ENCODE results near the gene OR8A1. TPM values are rescaled to one million over a fixed set of nuclear protein-coding genes. Genes with fewer than 3 reads are reported as not detected.

Gene OR8A1
- total RNA-seq, 1 donor: not detected

GRCh38 chr11:124605719-124606118 lies 35.9 kb downstream of the OR8A1 start:
- H3K27ac ChIP-seq (ENCODE audit: low read depth, low read length): no peak overlapping the region
- H3K79me2 ChIP-seq (ENCODE audit: insufficient read depth, low read length): no peaks in the 10 kb centered on the region
- H3K4me1 ChIP-seq (ENCODE audit: insufficient read depth, low read length): no peaks in the 10 kb centered on the region
- no peak overlapping the region for H2AFZ ChIP-seq (ENCODE audit: low read length)
- H3K4me3 ChIP-seq (ENCODE audit: insufficient read depth, low read length): no peak overlapping the region
- no peak for TF ChIP-seq CTCF (IDR thresholded peaks at IDR 0.05; ENCODE audit: extremely low read depth, low read depth, low read length)
- no peaks in the 10 kb centered on the region for H3K9me3 ChIP-seq (ENCODE audit: low read depth, low read length)
- no peaks in the 10 kb centered on the region for H3K27me3 ChIP-seq (ENCODE audit: insufficient read depth, low read length)
- no peaks in the 10 kb centered on the region for H3K36me3 ChIP-seq (ENCODE audit: insufficient read depth, low read length)
- H4K20me1 ChIP-seq (ENCODE audit: insufficient read depth, low read length): no peaks in the 10 kb centered on the region
- H3K4me2 ChIP-seq (ENCODE audit: insufficient read depth, low read length): no peak overlapping the region
- DNase-seq (ENCODE audit: insufficient read length, low spot score, missing footprints): no peak

DNA sequence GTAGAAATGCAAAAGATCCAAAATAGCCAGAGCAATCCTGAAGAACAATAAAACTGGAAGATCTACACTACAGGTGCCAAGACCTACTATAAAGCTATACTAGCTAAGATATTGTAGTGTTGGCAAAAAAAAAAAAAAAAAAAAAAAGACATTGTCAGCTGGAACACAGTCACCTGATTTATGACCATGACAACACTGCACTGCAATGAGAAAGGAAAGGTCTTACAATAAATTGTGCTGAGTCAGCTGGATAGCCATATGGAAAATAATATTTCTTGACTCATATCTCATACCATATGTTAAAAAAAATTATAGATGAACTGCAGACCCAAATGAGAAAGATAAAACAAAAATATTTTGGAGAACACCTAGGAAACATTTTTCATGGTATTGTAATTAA lies 38.4 kb downstream of the OR8A1 start:
- Histone ChIP-seq H3K4me2 (ENCODE audit: insufficient read depth, low read length) (no peak overlapping the region), H3K27ac (ENCODE audit: low read depth, low read length) (no peak overlapping the region), H2AFZ (ENCODE audit: low read length) (no peak overlapping the region), H4K20me1 (ENCODE audit: insufficient read depth, low read length) (no peaks in the 10 kb centered on the region), H3K27me3 (ENCODE audit: insufficient read depth, low read length) (no peaks in the 10 kb centered on the region), H3K4me1 (ENCODE audit: insufficient read depth, low read length) (no peaks in the 10 kb centered on the region), H3K79me2 (ENCODE audit: insufficient read depth, low read length) (no peaks in the 10 kb centered on the region), H3K9me3 (ENCODE audit: low read depth, low read length) (no peaks in the 10 kb centered on the region), H3K36me3 (ENCODE audit: insufficient read depth, low read length) (no peaks in the 10 kb centered on the region), H3K4me3 (ENCODE audit: insufficient read depth, low read length) (no peak overlapping the region)
- TF ChIP-seq CTCF (IDR thresholded peaks at IDR 0.05; ENCODE audit: extremely low read depth, low read depth, low read length): no peak
- DNase-seq (ENCODE audit: insufficient read length, low spot score, missing footprints): no peak

- Histone ChIP-seq H3K4me1 (ENCODE audit: insufficient read depth, low read length) (no peaks in the 10 kb centered on the region), H3K9me3 (ENCODE audit: low read depth, low read length) (no peaks in the 10 kb centered on the region), H3K79me2 (ENCODE audit: insufficient read depth, low read length) (no peaks in the 10 kb centered on the region), H3K4me2 (ENCODE audit: insufficient read depth, low read length) (no peak overlapping the region), H3K4me3 (ENCODE audit: insufficient read depth, low read length) (no peak overlapping the region), H3K27ac (ENCODE audit: low read depth, low read length) (no peak overlapping the region), H4K20me1 (ENCODE audit: insufficient read depth, low read length) (no peaks in the 10 kb centered on the region), H3K36me3 (ENCODE audit: insufficient read depth, low read length) (no peaks in the 10 kb centered on the region), H3K27me3 (ENCODE audit: insufficient read depth, low read length) (no peaks in the 10 kb centered on the region), H2AFZ (ENCODE audit: low read length) (no peak overlapping the region)
- DNase-seq (ENCODE audit: insufficient read length, low spot score, missing footprints): no peak
- TF ChIP-seq CTCF (IDR thresholded peaks at IDR 0.05; ENCODE audit: extremely low read depth, low read depth, low read length): no peak
Observed at GRCh38 chr11:124610295-124610694, 40.5 kb downstream of the OR8A1 start.

GRCh38 chr11:124611064-124611463 lies 41.3 kb downstream of the OR8A1 start, which contains the start of gene PANX3:
PANX3 (plus strand) TSS chr11:124611428; CDS start chr11:124611557, 129 bp downstream.
- no peak for TF ChIP-seq CTCF (IDR thresholded peaks at IDR 0.05; ENCODE audit: extremely low read depth, low read depth, low read length)
- Histone ChIP-seq H3K9me3 (ENCODE audit: low read depth, low read length) (no peaks in the 10 kb centered on the region), H3K36me3 (ENCODE audit: insufficient read depth, low read length) (no peaks in the 10 kb centered on the region), H3K4me2 (ENCODE audit: insufficient read depth, low read length) (no peak within 1 kb of the TSS), H3K4me3 (ENCODE audit: insufficient read depth, low read length) (no peak within 1 kb of the TSS), H3K79me2 (ENCODE audit: insufficient read depth, low read length) (no peaks in the 10 kb centered on the region), H4K20me1 (ENCODE audit: insufficient read depth, low read length) (no peaks in the 10 kb centered on the region), H3K27me3 (ENCODE audit: insufficient read depth, low read length) (no peaks in the 10 kb centered on the region), H3K4me1 (ENCODE audit: insufficient read depth, low read length) (no peaks in the 10 kb centered on the region), H2AFZ (ENCODE audit: low read length) (no peak within 1 kb of the TSS), H3K27ac (ENCODE audit: low read depth, low read length) (no peak within 1 kb of the TSS)
- DNase-seq (ENCODE audit: insufficient read length, low spot score, missing footprints): no peak

All from osteoblast (primary cell).